Tibial nerve (tissue), 4 donors: Measurements from ENCODE around the gene HTRA1. TPM values are rescaled to one million over a fixed set of nuclear protein-coding genes. Genes with fewer than 3 reads are reported as not detected.
A peak's percentile ranks its signal among the peaks of the same experiment; 100 is the strongest.

Source experiments
- DNase-seq, 2 donors: peaks; one replicate each; pipeline ENCODE4 v3.0.0-alpha.2; 2019; ENCODE audit warnings: low spot score in 2 of 2
- H3K27ac ChIP-seq, 4 donors: fragments of 200-600 bp; sonication (generic) in 3 of 4; one replicate each; pipeline ENCODE4 v1.5.1; 2017 to 2019; ENCODE audit warnings: mild to moderate bottlenecking in 1 of 4
- H3K27me3 ChIP-seq, 2 donors: fragments of 200-600 bp; sonication (generic) in 1 of 2; one replicate each; pipeline versions ENCODE4 v1.5.1 to v1.6.0; 2017 to 2019
- H3K36me3 ChIP-seq, 3 donors: fragments of 200-600 bp; sonication (generic); one replicate each; pipeline ENCODE4 v1.5.1; 2018 to 2019
- H3K4me1 ChIP-seq, 4 donors: fragments of 200-600 bp; sonication (generic) in 3 of 4; one replicate each; pipeline ENCODE4 v1.5.1; 2017 to 2019
- H3K4me3 ChIP-seq, 4 donors: fragments of 200-600 bp; sonication (generic) in 3 of 4; one replicate each; pipeline ENCODE4 v1.5.1; 2017 to 2019; ENCODE audit warnings: mild to moderate bottlenecking in 1 of 4, moderate library complexity in 1 of 4
- H3K9me3 ChIP-seq, 4 donors: fragments of 200-600 bp; sonication (generic) in 3 of 4; one replicate each; pipeline ENCODE4 v1.5.1; 2017 to 2019
- CTCF ChIP-seq, 5 experiments: fragments of 200-600 bp in 3 of 5; fragments of 450-650 bp in 2 of 5; sonication (generic) in 3 of 5; IDR thresholded peaks; one replicate each; pipeline ENCODE4 v1.5.1; 2016 to 2019; ENCODE audit warnings: antibody characterized with exemption in 5 of 5, mild to moderate bottlenecking in 3 of 5, moderate library complexity in 2 of 5
- EP300 ChIP-seq, 2 donors: sonication (generic); formaldehyde crosslinking; IDR thresholded peaks; one replicate each; pipeline ENCODE4 v1.6.1; 2017; ENCODE audit warnings: antibody characterized with exemption in 2 of 2, mild to moderate bottlenecking in 1 of 2
- POLR2A ChIP-seq, 2 donors: fragments of 450-650 bp; IDR thresholded peaks; one replicate each; pipeline ENCODE4 v1.6.1; 2017; ENCODE audit warnings: antibody characterized with exemption in 2 of 2, mild to moderate bottlenecking in 2 of 2, moderate library complexity in 2 of 2
- WGBS, 2 donors: methylation state at CpG; one replicate each; pipeline ENCODE4 v1.1.5; 2018; 5-methylcytosine and 5-hydroxymethylcytosine counted together
- total RNA-seq, 4 donors: library from RNA; depleted of rRNA; stranded (reverse); fragments of >200 nt; gene quantifications; one replicate each; pipeline ENCODE4 v1.1.0, GENCODE V29; 2016

Gene HTRA1
- total RNA-seq, 4 donors from 2014 or later = 128 to 183 (median 173) TPM

GRCh38 chr10:122492999-122493481 lies 31.7 kb downstream of the HTRA1 start:
- 58 to 69% methylated on average over 8 to 9 of the region's 9 CpGs for WGBS, 2 donors
- peaks cover 0 to 31% (median 9%) of the 10 kb centered on the region in 4 donors for H3K4me1 ChIP-seq
- DNase-seq = peak in 1 of 2 donors; percentile 39

GRCh38 chr10:122493761-122494160 lies 32.4 kb downstream of the HTRA1 start:
- no peaks in the 10 kb centered on the region for H3K9me3 ChIP-seq
- no peaks in the 10 kb centered on the region for H3K27me3 ChIP-seq
- DNase-seq = no peak
- peaks cover 0 to 38% (median 13%) of the 10 kb centered on the region in 4 donors for H3K4me1 ChIP-seq
- TF ChIP-seq CTCF (IDR thresholded peaks at IDR 0.05) (no peak), POLR2A (IDR thresholded peaks at IDR 0.05) (no peak), EP300 (IDR thresholded peaks at IDR 0.05) (no peak)
- WGBS, 2 donors = 93% methylated on average over 4 of the region's 4 CpGs
- peaks cover 0 to 46% (median 4%) of the 10 kb centered on the region in 3 donors for H3K36me3 ChIP-seq
- H3K4me3 ChIP-seq = no peak overlapping the region
- H3K27ac ChIP-seq = peak overlapping the region in 2 of 4 donors; percentile 15 to 81

More at GRCh38 chr10:122492999-122493481, 31.7 kb downstream of the HTRA1 start:
- no peaks in the 10 kb centered on the region for H3K27me3 ChIP-seq
- peaks cover 0 to 46% (median 4%) of the 10 kb centered on the region in 3 donors for H3K36me3 ChIP-seq
- H3K27ac ChIP-seq = peak overlapping the region in 2 of 4 donors; percentile 15 to 63
- no peaks in the 10 kb centered on the region for H3K9me3 ChIP-seq
- TF ChIP-seq EP300 (IDR thresholded peaks at IDR 0.05) (peak in 1 of 2 donors; percentile 4), CTCF (IDR thresholded peaks at IDR 0.05) (no peak), POLR2A (IDR thresholded peaks at IDR 0.05) (no peak)
- no peak overlapping the region for H3K4me3 ChIP-seq

- WGBS, 2 donors = 79 to 82% methylated on average over 19 to 20 of the region's 20 CpGs
- no peak for DNase-seq
- H3K4me1 ChIP-seq = peaks cover 0 to 43% (median 18%) of the 10 kb centered on the region in 4 donors
- no peaks in the 10 kb centered on the region for H3K27me3 ChIP-seq
- no peak for TF ChIP-seq CTCF (IDR thresholded peaks at IDR 0.05)
- no peak for TF ChIP-seq POLR2A (IDR thresholded peaks at IDR 0.05)
- no peak for TF ChIP-seq EP300 (IDR thresholded peaks at IDR 0.05)
- H3K9me3 ChIP-seq = no peaks in the 10 kb centered on the region
- no peak overlapping the region for H3K4me3 ChIP-seq
- peaks cover 0 to 43% (median 4%) of the 10 kb centered on the region in 3 donors for H3K36me3 ChIP-seq
- H3K27ac ChIP-seq = peak overlapping the region; percentile 19 to 81 (median 55)
Observed at GRCh38 chr10:122494173-122494820, 32.9 kb downstream of the HTRA1 start.

GRCh38 chr10:122494833-122495232 lies 33.5 kb downstream of the HTRA1 start:
- Histone ChIP-seq H3K36me3 (peaks cover 0 to 39% (median 0%) of the 10 kb centered on the region in 3 donors), H3K9me3 (no peaks in the 10 kb centered on the region), H3K4me3 (no peak overlapping the region), H3K27ac (peak overlapping the region; percentile 19 to 81 (median 55)), H3K27me3 (no peaks in the 10 kb centered on the region), H3K4me1 (peaks cover 0 to 49% (median 19%) of the 10 kb centered on the region in 4 donors)
- peak; percentile 35 to 43 for DNase-seq
- 69 to 85% methylated on average over 9 to 11 of the region's 14 CpGs for WGBS, 2 donors
- TF ChIP-seq POLR2A (IDR thresholded peaks at IDR 0.05) (no peak), EP300 (IDR thresholded peaks at IDR 0.05) (no peak), CTCF (IDR thresholded peaks at IDR 0.05) (no peak)
